H1 (cell line): ENCODE results near the gene PHLDA1. TPM values are rescaled to one million over a fixed set of nuclear protein-coding genes. Genes with fewer than 3 reads are reported as not detected.

Experiments
- CTCF ChIA-PET: fragments of 300-600 bp; sonication (Branson Sonifier 250); formaldehyde crosslinking; loops from one replicate; lab custom pipeline; 2021; ENCODE audit not compliant: partially characterized antibody; lab: Charles Lee
- POLR2A ChIA-PET: fragments of 300-600 bp; sonication (Branson Sonifier 250); formaldehyde crosslinking; loops from one replicate; lab custom pipeline; 2021; ENCODE audit warnings: inconsistent platforms; ENCODE audit not compliant: partially characterized antibody; lab: Charles Lee
- DNase-seq, 2 experiments: peaks; one replicate each; pipeline versions ENCODE4 v3.0.0 to v3.0.0-alpha.2; 2010 to 2022; ENCODE audit warnings: low spot score in 2 of 2, low read depth in 1 of 2, mixed read lengths in 1 of 2
- FAIRE-seq: peaks from 2 replicates; lab custom pipeline; 2011; peaks lifted over from hg19 to GRCh38; lab: Jason Lieb, UNC
- H2AFZ ChIP-seq: 2 replicates; pipeline ENCODE4 v1.8.1; 2012; ENCODE audit warnings: low read length, inconsistent platforms
- H2AK5ac ChIP-seq: 2 replicates; pipeline ENCODE4 v1.6.1; 2013; ENCODE audit warnings: low read depth, low read length
- H2BK120ac ChIP-seq: replicated peaks from 2 replicates; pipeline ENCODE3; 2013; ENCODE audit warnings: low read depth, low read length, inconsistent platforms
- H2BK12ac ChIP-seq: 2 replicates; pipeline ENCODE4 v1.6.1; 2013; ENCODE audit warnings: low read depth, low read length
- H2BK15ac ChIP-seq: 2 replicates; pipeline ENCODE4 v1.6.1; 2013; ENCODE audit warnings: low read length
- H2BK20ac ChIP-seq: 2 replicates; pipeline ENCODE4 v1.6.1; 2013; ENCODE audit warnings: low read length
- H2BK5ac ChIP-seq: 2 replicates; pipeline ENCODE4 v1.6.1; 2013; ENCODE audit warnings: low read depth, low read length
- H3K14ac ChIP-seq: 2 replicates; pipeline ENCODE4 v1.6.1; 2013; ENCODE audit warnings: inconsistent platforms; ENCODE audit not compliant: insufficient read length
- H3K18ac ChIP-seq: 2 replicates; pipeline ENCODE4 v1.6.1; 2013; ENCODE audit warnings: low read length; ENCODE audit errors: extremely low read depth
- H3K23ac ChIP-seq: 2 replicates; pipeline ENCODE4 v1.6.1; 2013; ENCODE audit warnings: inconsistent platforms; ENCODE audit not compliant: insufficient read length
- H3K23me2 ChIP-seq: 2 replicates; pipeline ENCODE4 v1.6.1; 2013; ENCODE audit warnings: low read depth, low read length
- H3K27ac ChIP-seq: 2 replicates; pipeline ENCODE4 v1.6.1; 2011; ENCODE audit warnings: low read depth, low read length, inconsistent platforms
- H3K27me3 ChIP-seq, 4 experiments: replicated peaks in 1 of 4; 1 replicate in 1 of 4; 2 replicates in 3 of 4; pipeline versions ENCODE4 v1.6.1 to v1.8.1; 2011 to 2013; ENCODE audit warnings: low read length in 3 of 4, mild to moderate bottlenecking in 3 of 4, inconsistent platforms in 2 of 4, mixed read lengths in 2 of 4, moderate library complexity in 1 of 4; ENCODE audit not compliant: control insufficient read depth in 3 of 4, insufficient read depth in 3 of 4; ENCODE audit errors: extremely low read depth in 1 of 4
- H3K36me3 ChIP-seq, 4 experiments: 2 replicates each; pipeline versions ENCODE4 v1.6.1 to v1.8.1; 2011 to 2013; ENCODE audit warnings: mild to moderate bottlenecking in 4 of 4, low read length in 3 of 4, moderate library complexity in 2 of 4, control low read depth in 1 of 4, inconsistent platforms in 1 of 4; ENCODE audit not compliant: insufficient read depth in 4 of 4, control insufficient read depth in 2 of 4
- H3K4ac ChIP-seq: replicated peaks from 2 replicates; pipeline ENCODE3; 2013; ENCODE audit warnings: low read length, low read depth, mixed read lengths, inconsistent platforms; ENCODE audit not compliant: insufficient read length
- H3K4me1 ChIP-seq, 4 experiments: replicated peaks in 1 of 4; 1 replicate in 1 of 4; 2 replicates in 3 of 4; pipeline versions ENCODE4 v1.6.1 to v1.8.1; 2011 to 2013; ENCODE audit warnings: low read length in 3 of 4, inconsistent platforms in 2 of 4, mixed read lengths in 1 of 4; ENCODE audit not compliant: insufficient read depth in 4 of 4, control insufficient read depth in 3 of 4
- H3K4me2 ChIP-seq, 2 experiments: 2 replicates each; pipeline versions ENCODE4 v1.6.1 to v1.8.1; 2011 to 2013; ENCODE audit warnings: low read depth in 2 of 2, low read length in 2 of 2, control low read depth in 1 of 2, inconsistent platforms in 1 of 2, mild to moderate bottlenecking in 1 of 2; ENCODE audit not compliant: insufficient read depth in 1 of 2
- H3K4me3 ChIP-seq, 4 experiments: fragments of 200-600, 300-600 bp in 1 of 4; sonication (generic), shearing (Covaris generic), sonication (Bioruptor Twin) in 1 of 4; 2 replicates each; pipeline versions ENCODE4 v1.5.1 to v1.8.1; 2011 to 2016; ENCODE audit warnings: low read length in 4 of 4, low read depth in 3 of 4, control low read depth in 2 of 4, inconsistent platforms in 2 of 4, mild to moderate bottlenecking in 2 of 4, mixed read lengths in 1 of 4, moderate library complexity in 1 of 4; ENCODE audit not compliant: insufficient read depth in 2 of 4; ENCODE audit errors: extremely low read depth in 1 of 4
- H3K56ac ChIP-seq: replicated peaks from 2 replicates; pipeline ENCODE3; 2013; ENCODE audit warnings: low read depth, mild to moderate bottlenecking, mixed read lengths, low read length, inconsistent platforms; ENCODE audit not compliant: insufficient read length
- H3K79me1 ChIP-seq: 2 replicates; pipeline ENCODE4 v1.6.1; 2013; ENCODE audit warnings: low read depth, low read length, control low read depth
- H3K79me2 ChIP-seq, 2 experiments: 2 replicates each; pipeline versions ENCODE4 v1.6.1 to v1.8.1; 2012 to 2013; ENCODE audit warnings: low read length in 2 of 2, mild to moderate bottlenecking in 2 of 2, inconsistent platforms in 1 of 2; ENCODE audit not compliant: insufficient read depth in 2 of 2, control insufficient read depth in 1 of 2
- H3K9ac ChIP-seq, 4 experiments: replicated peaks in 1 of 4; 1 replicate in 1 of 4; 2 replicates in 3 of 4; pipeline versions ENCODE4 v1.6.1 to v1.8.1; 2011 to 2013; ENCODE audit warnings: low read depth in 3 of 4, low read length in 3 of 4, control low read depth in 2 of 4, mild to moderate bottlenecking in 2 of 4, moderate library complexity in 2 of 4, inconsistent platforms in 1 of 4; ENCODE audit errors: extremely low read depth in 1 of 4
- H3K9me3 ChIP-seq, 2 experiments: 2 replicates each; pipeline versions ENCODE4 v1.6.1 to v1.8.1; 2012 to 2013; ENCODE audit warnings: mild to moderate bottlenecking in 2 of 2, moderate library complexity in 2 of 2, control low read depth in 1 of 2, inconsistent platforms in 1 of 2, low read depth in 1 of 2, low read length in 1 of 2, mixed read lengths in 1 of 2; ENCODE audit not compliant: insufficient read depth in 2 of 2
- H4K20me1 ChIP-seq, 2 experiments: replicated peaks in 1 of 2; 2 replicates each; pipeline versions ENCODE3 to v1.8.1; 2011 to 2013; ENCODE audit warnings: inconsistent platforms in 2 of 2, low read length in 2 of 2, mild to moderate bottlenecking in 1 of 2; ENCODE audit not compliant: insufficient read depth in 2 of 2, control insufficient read depth in 1 of 2
- H4K5ac ChIP-seq: 2 replicates; pipeline ENCODE4 v1.6.1; 2013; ENCODE audit warnings: low read length, low read depth, mixed read lengths, inconsistent platforms; ENCODE audit not compliant: insufficient read length
- H4K8ac ChIP-seq: 2 replicates; pipeline ENCODE4 v1.8.0; 2013; ENCODE audit warnings: mild to moderate bottlenecking, moderate library complexity, low read length, inconsistent platforms; ENCODE audit not compliant: insufficient read depth; ENCODE audit errors: extremely low read depth
- H4K91ac ChIP-seq: replicated peaks from 2 replicates; pipeline ENCODE3; 2013; ENCODE audit warnings: low read length, mixed read lengths, inconsistent platforms; ENCODE audit not compliant: insufficient read length
- ASH2L ChIP-seq: fragments of 200-600, 300-600 bp; sonication (generic); IDR thresholded peaks from one replicate; pipeline ENCODE4 v1.7.1; 2017; ENCODE audit warnings: low read length
- BACH1 ChIP-seq: IDR thresholded peaks from 2 replicates; pipeline ENCODE4 v1.6.1; 2012; ENCODE audit warnings: low read length, improper control_type of control experiment
- CEBPB ChIP-seq: IDR thresholded peaks from 2 replicates; pipeline ENCODE4 v1.6.1; 2012; ENCODE audit warnings: low read depth, low read length
- GABPA ChIP-seq: IDR thresholded peaks from 2 replicates; pipeline ENCODE4 v1.6.1; 2011; ENCODE audit warnings: mild to moderate bottlenecking, low read length, moderate library complexity, borderline replicate concordance; ENCODE audit not compliant: insufficient read depth
- NRF1 ChIP-seq: IDR thresholded peaks from 2 replicates; pipeline ENCODE4 v1.6.1; 2011; ENCODE audit warnings: mild to moderate bottlenecking, low read depth, low read length, improper control_type of control experiment
- RAD21 ChIP-seq, 2 experiments: IDR thresholded peaks in 1 of 2; conservative IDR thresholded peaks in 1 of 2; 2 replicates each; pipeline ENCODE4 v1.6.1; 2011; ENCODE audit warnings: low read depth in 2 of 2, low read length in 2 of 2, improper control_type of control experiment in 1 of 2, inconsistent platforms in 1 of 2, mild to moderate bottlenecking in 1 of 2, moderate library complexity in 1 of 2
- RNF2 ChIP-seq: fragments of 200-900, 300-1000 bp; sonication (generic); IDR thresholded peaks from 2 replicates; pipeline ENCODE4 v1.7.1; 2016; ENCODE audit warnings: borderline replicate concordance, low read depth, mild to moderate bottlenecking, antibody characterized with exemption, low read length; ENCODE audit not compliant: poor library complexity, severe bottlenecking; ENCODE audit errors: missing control alignments
- YY1 ChIP-seq: IDR thresholded peaks from 2 replicates; pipeline ENCODE4 v1.6.1; 2011; ENCODE audit warnings: low read depth, mild to moderate bottlenecking, low read length
- WGBS, 2 experiments: shearing (Covaris generic) in 1 of 2; methylation state at CpG; one replicate each; pipeline versions ENCODE4 v1.1.6 to v1.1.7; 2013 to 2015; ENCODE audit warnings: low lambda C conversion rate in 2 of 2, mixed read lengths in 2 of 2, inconsistent platforms in 1 of 2, low coverage in 1 of 2, missing lambda C conversion rate in 1 of 2; ENCODE audit not compliant: insufficient replicate concordance in 2 of 2, insufficient coverage in 1 of 2, insufficient read length in 1 of 2; ENCODE audit errors: extremely low coverage in 1 of 2, missing lambda C conversion rate in 1 of 2; 5-methylcytosine and 5-hydroxymethylcytosine counted together
- polyA plus RNA-seq, 7 experiments: library from polyadenylated mRNA; depleted of rRNA in 3 of 7; stranded (reverse) in 5 of 7; unstranded in 2 of 7; fragments of >200 nt in 5 of 7; fragments of 200-250 nt in 2 of 7; gene quantifications; 1 replicate in 5 of 7; 2 replicates in 1 of 7; 4 replicates in 1 of 7; pipeline versions ENCODE4 v1.2.1 to v1.2.3, GENCODE V29; 2011 to 2013; ENCODE audit warnings: missing spikeins in 2 of 7, mixed read lengths in 2 of 7
- total RNA-seq: library from RNA; stranded (reverse); fragmentation: NEBNext Ultra II Directional; extraction: Animal tissue kit (Norgen Biotek cat#: 25700); gene quantifications from 2 replicates; pipeline ENCODE4 v1.2.1, GENCODE V29; 2021

PHLDA1 gene
- total and polyA plus RNA-seq, 2 of the 8 experiments (the other 6 are each of a cell fraction or from before 2014, with no cell fraction given): 18.9 to 19.4 TPM

- POLR2A ChIA-PET: interaction anchor here (0.6 to 1.0 kb wide), 2 partner anchors 9 to 1831 kb away, joined by 4 read pairs; no protein-coding TSS in a partner anchor
- H3K27ac ChIP-seq: no peak overlapping the region
- H2BK5ac ChIP-seq: no peak overlapping the region
- no peaks in the 10 kb centered on the region for H3K27me3 ChIP-seq
- H3K9ac ChIP-seq: no peak overlapping the region
- H2BK12ac ChIP-seq: no peak overlapping the region
- DNase-seq (no peak), FAIRE-seq (no peak)
- WGBS, 2 experiments: 66% methylated on average over 3 of the region's 3 CpGs; no CpG with 5 or more reads in 1 of the 2 experiments
- peaks cover under 1% of the 10 kb centered on the region; the same call in 1 of the 2 replicates for H3K23me2 ChIP-seq
- H3K79me1 ChIP-seq: no peaks in the 10 kb centered on the region
- H3K9me3 ChIP-seq: no peaks in the 10 kb centered on the region
- peaks cover 0 to 23% (median 0%) of the 10 kb centered on the region in 4 experiments; a peak in 1 of 8 replicates for H3K36me3 ChIP-seq
- H3K4me1 ChIP-seq: peaks cover 2 to 11% (median 8%) of the 10 kb centered on the region in 4 experiments; a peak in 6 of 7 replicates
- H2BK20ac ChIP-seq: no peak overlapping the region
- H3K23ac ChIP-seq: no peak overlapping the region
- H3K18ac ChIP-seq: no peak overlapping the region
- H2AK5ac ChIP-seq: no peak overlapping the region
- no peak overlapping the region for H4K5ac ChIP-seq
- H3K79me2 ChIP-seq: peaks cover 0 to 25% of the 10 kb centered on the region in 2 experiments; a peak in 2 of 4 replicates
- no peak overlapping the region for H2BK15ac ChIP-seq
- no peak overlapping the region for H3K4me2 ChIP-seq
- no peak overlapping the region for H3K4me3 ChIP-seq
- no peak overlapping the region for H3K14ac ChIP-seq
- H2BK120ac ChIP-seq: no peak overlapping the region
- H4K20me1 ChIP-seq: no peaks in the 10 kb centered on the region
- CTCF ChIA-PET: interaction anchor here (0.5 to 1.2 kb wide), 8 partner anchors 8 to 1043 kb away, joined by 3 to 4 read pairs (median 3); no protein-coding TSS in a partner anchor
- H4K91ac ChIP-seq: no peak overlapping the region
- H2AFZ ChIP-seq: no peak overlapping the region
- TF ChIP-seq NRF1: no peak
- TF ChIP-seq BACH1: no peak
- TF ChIP-seq CEBPB: no peak
- TF ChIP-seq ASH2L: no peak
- no peak for TF ChIP-seq GABPA
- TF ChIP-seq RNF2: no peak
- TF ChIP-seq YY1: no peak
- no peak for TF ChIP-seq RAD21 (IDR thresholded peaks at IDR 0.05 in 1 of 2, conservative IDR thresholded peaks at IDR 0.05 in 1 of 2; ENCODE audit: low read depth in 2 of 2, low read length in 2 of 2)
- H4K8ac ChIP-seq: no peak overlapping the region
- no peak overlapping the region for H3K4ac ChIP-seq
- H3K56ac ChIP-seq: no peak overlapping the region
These were observed 6.5 kb downstream of the PHLDA1 start for GRCh38 chr12:76024942-76025600.
